Spinal cord (tissue), 10 donors: ENCODE measurements around the gene TBC1D22A. TPM values are rescaled to one million over a fixed set of nuclear protein-coding genes. Genes with fewer than 3 reads are reported as not detected.

Experiments used
- DNase-seq, 6 donors: peaks; one replicate each; pipeline versions ENCODE4 v3.0.0 to v3.0.0-alpha.2; 2013 to 2015; ENCODE audit warnings: low spot score in 6 of 6, low read depth in 4 of 6
- H3K27ac ChIP-seq: one replicate; pipeline ENCODE4 v1.5.1; 2013; ENCODE audit warnings: low read depth, low read length, control low read depth
- H3K27me3 ChIP-seq: one replicate; pipeline ENCODE4 v1.6.1; 2013; ENCODE audit warnings: low read length; ENCODE audit not compliant: control insufficient read depth, insufficient read depth
- H3K36me3 ChIP-seq: one replicate; pipeline ENCODE4 v1.6.1; 2013; ENCODE audit warnings: low read length; ENCODE audit not compliant: control insufficient read depth, insufficient read depth
- H3K4me1 ChIP-seq: one replicate; pipeline ENCODE4 v1.6.1; 2013; ENCODE audit warnings: low read length; ENCODE audit not compliant: control insufficient read depth, insufficient read depth
- H3K4me3 ChIP-seq: one replicate; pipeline ENCODE4 v1.5.1; 2013; ENCODE audit warnings: low read depth, low read length, control low read depth
- H3K9me3 ChIP-seq: one replicate; pipeline ENCODE4 v1.6.1; 2013; ENCODE audit warnings: low read length; ENCODE audit not compliant: control insufficient read depth, insufficient read depth
- WGBS: methylation state at CpG from one replicate; pipeline ENCODE4 v1.1.5; 2013; ENCODE audit warnings: missing lambda C conversion rate; ENCODE audit not compliant: insufficient coverage; 5-methylcytosine and 5-hydroxymethylcytosine counted together
- polyA plus RNA-seq, 2 donors: library from polyadenylated mRNA; unstranded; fragments of 120-200 nt; gene quantifications; one replicate each; pipeline ENCODE4 v1.2.1, GENCODE V29; 2013; ENCODE audit not compliant: insufficient read length in 2 of 2
- total RNA-seq, 2 donors: library from RNA; depleted of rRNA in 1 of 2; stranded (reverse); fragments of 120-200 nt in 1 of 2; fragments of >200 nt in 1 of 2; gene quantifications; one replicate each; pipeline versions ENCODE4 v1.2.3 to v1.2.4, GENCODE V29; 2013 to 2014
- donor health status: healthy.

The TBC1D22A gene
- total and polyA plus RNA-seq, 4 donors, result 7.1 to 14.6 (median 10.8) TPM

DNA sequence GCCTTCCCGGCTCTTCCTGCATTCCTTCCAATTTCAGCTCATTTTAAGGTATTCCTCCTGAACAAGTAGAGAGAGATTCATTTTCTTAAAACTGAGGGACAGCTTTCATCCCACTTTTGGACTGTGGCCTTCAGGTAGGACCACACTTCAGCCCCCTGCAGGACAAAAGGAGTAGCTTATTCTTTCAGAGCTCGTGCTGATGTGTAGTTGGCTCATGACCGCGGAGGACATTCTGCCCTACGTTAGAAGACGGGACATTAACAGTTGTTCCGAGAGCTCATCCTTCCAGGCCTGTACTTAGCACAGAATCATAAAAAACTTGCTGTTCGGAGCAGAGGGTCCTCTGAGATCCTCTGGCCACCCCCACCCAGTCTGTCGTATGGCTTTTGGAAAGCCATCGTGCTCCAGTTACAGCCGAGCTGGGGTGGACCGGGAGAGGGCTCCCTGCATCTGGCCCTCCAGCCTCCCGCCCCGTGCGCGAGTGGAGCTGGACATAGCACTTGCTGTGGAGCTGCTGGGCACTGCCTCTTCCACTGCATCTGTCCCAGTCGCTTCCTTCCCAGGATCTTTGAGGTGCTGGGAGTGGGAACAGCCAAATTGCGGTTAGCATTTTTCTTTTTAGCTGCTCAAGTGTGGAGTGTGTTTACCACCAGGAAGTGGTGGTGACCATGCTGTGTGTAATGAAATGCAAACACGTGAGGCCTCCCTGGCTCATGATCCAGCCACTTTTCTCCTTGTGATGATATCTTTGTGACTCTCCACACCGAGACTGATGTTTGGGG, 250.3 kb downstream of the TBC1D22A start:
- H3K27ac ChIP-seq, result no peak overlapping the region
- peaks cover 39% of the 10 kb centered on the region for H3K4me1 ChIP-seq
- H3K27me3 ChIP-seq, result no peaks in the 10 kb centered on the region
- H3K9me3 ChIP-seq, result no peaks in the 10 kb centered on the region
- peaks cover 10% of the 10 kb centered on the region for H3K36me3 ChIP-seq
- DNase-seq, result peak in 1 of 6 donors; percentile 65
- no peak overlapping the region for H3K4me3 ChIP-seq
- WGBS, result 73% methylated on average over 18 of the region's 20 CpGs

GRCh38 chr22:47013861-47014635, 251.6 kb downstream of the TBC1D22A start:
- peaks cover 49% of the 10 kb centered on the region for H3K4me1 ChIP-seq
- H3K27me3 ChIP-seq, result no peaks in the 10 kb centered on the region
- no peak overlapping the region for H3K27ac ChIP-seq
- no peaks in the 10 kb centered on the region for H3K9me3 ChIP-seq
- peaks cover 10% of the 10 kb centered on the region for H3K36me3 ChIP-seq
- no peak overlapping the region for H3K4me3 ChIP-seq
- WGBS, result 93% methylated on average over 18 of the region's 23 CpGs
- DNase-seq, result no peak

DNA sequence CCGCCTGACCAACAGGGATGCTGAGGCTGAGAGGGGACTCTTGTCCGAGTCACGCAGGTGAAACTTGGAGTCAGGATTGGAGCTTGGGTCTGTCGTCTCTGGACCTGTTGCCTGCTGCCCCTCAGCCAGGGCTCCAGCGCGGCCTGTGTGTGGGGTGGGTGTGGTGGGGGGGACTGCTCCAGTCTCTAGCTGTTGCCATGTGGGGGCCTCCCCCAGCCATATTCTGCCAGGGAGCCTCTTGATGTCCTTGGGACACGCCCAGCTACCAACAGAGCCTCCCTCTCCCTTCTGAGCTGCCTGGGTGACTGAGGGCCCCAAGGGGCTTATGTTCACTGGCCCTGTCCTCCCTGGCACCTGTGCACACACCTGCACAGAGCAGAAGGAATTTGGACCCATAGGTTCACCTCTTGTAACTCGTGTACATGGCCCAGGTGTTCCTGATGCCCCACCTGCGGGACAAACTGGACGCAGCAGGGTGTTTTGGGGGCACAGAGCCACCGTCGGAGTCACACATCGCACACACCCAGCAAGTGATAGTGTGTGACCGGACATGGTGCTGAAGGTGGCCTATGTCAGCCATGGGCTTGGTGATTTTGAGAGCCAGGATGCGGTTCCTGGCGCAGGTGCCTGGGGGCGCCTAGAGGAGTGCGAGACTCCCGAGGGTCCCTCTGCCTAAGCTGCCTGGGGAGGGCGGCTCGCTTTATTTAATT, 252.3 kb downstream of the TBC1D22A start:
- DNase-seq, result no peak
- no peaks in the 10 kb centered on the region for H3K27me3 ChIP-seq
- peaks cover 47% of the 10 kb centered on the region for H3K4me1 ChIP-seq
- peaks cover 10% of the 10 kb centered on the region for H3K36me3 ChIP-seq
- no peaks in the 10 kb centered on the region for H3K9me3 ChIP-seq
- 91% methylated on average over 17 of the region's 21 CpGs for WGBS
- no peak overlapping the region for H3K27ac ChIP-seq
- no peak overlapping the region for H3K4me3 ChIP-seq

- Histone ChIP-seq H3K27ac (no peak overlapping the region), H3K36me3 (peaks cover 10% of the 10 kb centered on the region), H3K9me3 (no peaks in the 10 kb centered on the region), H3K4me3 (no peak overlapping the region), H3K4me1 (peaks cover 46% of the 10 kb centered on the region), H3K27me3 (no peaks in the 10 kb centered on the region)
- no peak for DNase-seq
- WGBS, result 76% methylated on average over 14 of the region's 16 CpGs
Measured at GRCh38 chr22:47015589-47016178, 253.2 kb downstream of the TBC1D22A start.

DNA sequence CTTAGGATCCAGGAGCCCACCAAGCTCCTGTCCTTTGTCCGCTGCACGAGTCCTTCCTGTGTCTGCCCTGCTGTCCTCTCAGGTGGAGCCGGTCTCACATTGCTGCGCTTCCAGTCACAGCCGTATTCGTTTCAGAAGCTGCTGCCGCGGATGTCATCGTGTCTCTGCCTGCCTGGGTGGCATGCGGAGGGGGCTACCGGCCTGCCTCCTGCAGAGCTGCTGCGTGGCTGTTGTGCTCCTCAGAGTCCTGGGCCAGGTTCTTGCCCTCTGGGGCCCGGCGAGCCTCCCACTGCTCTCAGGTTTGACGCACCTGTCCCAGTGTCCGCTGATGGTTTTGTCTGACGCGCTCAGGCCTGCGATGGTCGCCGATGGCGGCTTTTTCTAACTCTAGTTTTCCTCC, 254.2 kb downstream of the TBC1D22A start:
- Histone ChIP-seq H3K36me3 (peaks cover 10% of the 10 kb centered on the region), H3K27ac (no peak overlapping the region), H3K4me1 (peaks cover 44% of the 10 kb centered on the region), H3K9me3 (no peaks in the 10 kb centered on the region), H3K4me3 (no peak overlapping the region), H3K27me3 (no peaks in the 10 kb centered on the region)
- no peak for DNase-seq
- 89% methylated on average over 17 of the region's 22 CpGs for WGBS

DNA sequence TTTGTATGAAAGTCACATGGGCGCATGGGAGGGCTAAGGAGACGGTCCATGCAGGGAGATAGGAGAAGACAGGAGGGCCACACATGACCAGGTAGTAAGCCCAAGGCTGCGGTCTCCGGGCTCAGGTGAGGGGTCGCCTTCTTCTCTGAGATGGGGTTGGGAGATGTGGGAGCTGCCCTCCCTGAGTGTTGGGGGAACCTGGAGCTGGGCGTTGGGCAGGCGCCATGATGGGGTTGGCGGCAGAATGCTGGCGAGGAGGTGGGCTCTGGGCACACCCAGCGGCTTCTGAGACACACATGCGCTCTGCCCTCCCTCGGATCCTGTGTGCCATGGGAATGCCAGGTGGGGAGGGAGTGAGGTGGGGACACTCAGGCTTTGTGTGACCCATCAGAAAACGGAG, 254.8 kb downstream of the TBC1D22A start:
- 92% methylated on average over 13 of the region's 13 CpGs for WGBS
- H3K27me3 ChIP-seq, result no peaks in the 10 kb centered on the region
- H3K9me3 ChIP-seq, result no peaks in the 10 kb centered on the region
- no peak overlapping the region for H3K4me3 ChIP-seq
- H3K27ac ChIP-seq, result no peak overlapping the region
- H3K36me3 ChIP-seq, result peaks cover 10% of the 10 kb centered on the region
- H3K4me1 ChIP-seq, result peaks cover 45% of the 10 kb centered on the region
- DNase-seq, result no peak

GRCh38 chr22:47018010-47018910, 255.8 kb downstream of the TBC1D22A start:
- H3K4me3 ChIP-seq, result no peak overlapping the region
- 95% methylated on average over 29 of the region's 32 CpGs for WGBS
- no peak for DNase-seq
- H3K9me3 ChIP-seq, result no peaks in the 10 kb centered on the region
- no peak overlapping the region for H3K27ac ChIP-seq
- H3K27me3 ChIP-seq, result no peaks in the 10 kb centered on the region
- peaks cover 10% of the 10 kb centered on the region for H3K36me3 ChIP-seq
- peaks cover 37% of the 10 kb centered on the region for H3K4me1 ChIP-seq

DNA sequence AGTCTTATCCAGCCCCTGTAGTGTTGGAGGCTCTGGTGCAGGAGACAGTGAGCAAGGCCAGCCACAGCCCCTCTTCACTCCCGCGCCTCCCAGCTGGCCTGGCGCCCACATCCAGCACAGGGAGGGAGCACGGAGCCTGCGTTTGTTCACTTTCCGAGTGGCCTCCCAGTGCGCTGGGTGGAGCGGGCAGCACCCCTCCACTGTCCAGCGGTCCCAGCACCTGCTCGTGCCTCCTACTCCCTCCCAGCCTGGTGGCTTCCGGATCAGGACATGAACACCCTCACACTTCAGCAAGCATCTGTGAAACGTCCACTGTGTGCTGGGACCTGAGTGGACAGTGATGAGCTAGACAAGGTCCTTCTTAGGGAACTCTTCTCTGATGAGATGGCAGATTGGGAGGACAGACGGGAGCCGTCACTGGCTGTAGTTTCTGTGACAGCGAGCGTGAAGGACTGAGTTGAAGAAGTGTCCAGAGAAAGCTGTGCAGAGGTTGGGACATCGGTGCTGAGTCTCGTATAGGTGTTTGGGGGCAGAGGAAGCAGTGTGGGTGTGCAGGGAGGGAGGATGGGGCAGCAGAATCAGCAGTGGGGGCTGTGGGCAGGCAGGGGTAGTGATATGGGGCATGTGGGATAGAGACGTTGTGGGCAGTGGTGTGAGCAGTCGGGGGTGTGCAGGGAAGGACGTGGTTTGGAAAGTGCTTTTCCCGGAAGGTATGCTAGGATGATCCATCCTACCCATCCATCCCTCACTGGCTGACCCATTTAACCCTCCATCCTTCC, 256.8 kb downstream of the TBC1D22A start:
- DNase-seq, result no peak
- H3K4me1 ChIP-seq, result peaks cover 37% of the 10 kb centered on the region
- H3K9me3 ChIP-seq, result no peaks in the 10 kb centered on the region
- H3K4me3 ChIP-seq, result no peak overlapping the region
- WGBS, result 77% methylated on average over 16 of the region's 22 CpGs
- H3K36me3 ChIP-seq, result peaks cover 10% of the 10 kb centered on the region
- no peak overlapping the region for H3K27ac ChIP-seq
- H3K27me3 ChIP-seq, result no peaks in the 10 kb centered on the region
